Measurements from ENCODE around the gene UNKL.

The UNKL gene

GRCh38 chr16:1414532-1415260 is at the start of gene UNKL:
TSS of gene UNKL (minus strand) at chr16:1414704. CDS start at chr16:1414691, 13 bp downstream.
- peak; percentile 86 for DNase-seq

- no peak for DNase-seq
Measured at GRCh38 chr16:1461146-1461545, 46.6 kb upstream of the UNKL start.

- no peak for DNase-seq
Measured at GRCh38 chr16:1460602-1461138, 46.2 kb upstream of the UNKL start.

- no peak for DNase-seq
Measured at GRCh38 chr16:1459967-1460366, 45.5 kb upstream of the UNKL start.

- no peak for DNase-seq
Measured at GRCh38 chr16:1458977-1459341, 44.5 kb upstream of the UNKL start.

GRCh38 chr16:1458336-1458976 is 44.0 kb upstream of the UNKL start:
- no peak for DNase-seq

- DNase-seq: no peak
Measured at GRCh38 chr16:1457489-1458245, 43.2 kb upstream of the UNKL start.

- no peak for DNase-seq
Measured at GRCh38 chr16:1456951-1457350, 42.4 kb upstream of the UNKL start.

- DNase-seq: no peak
Measured at GRCh38 chr16:1455190-1456171, 41.0 kb upstream of the UNKL start.

- no peak for DNase-seq
Measured at GRCh38 chr16:1454561-1454960, 40.1 kb upstream of the UNKL start.

- DNase-seq: no peak
Measured at GRCh38 chr16:1453316-1453715, 38.8 kb upstream of the UNKL start.

GRCh38 chr16:1452530-1452929 is 38.0 kb upstream of the UNKL start:
- DNase-seq: no peak

- no peak for DNase-seq
Measured at GRCh38 chr16:1451702-1452392, 37.3 kb upstream of the UNKL start.

GRCh38 chr16:1450841-1451240 is 36.3 kb upstream of the UNKL start:
- no peak for DNase-seq

GRCh38 chr16:1450218-1450617 is 35.7 kb upstream of the UNKL start:
- DNase-seq: no peak

- DNase-seq: no peak
Measured at GRCh38 chr16:1449201-1449788, 34.8 kb upstream of the UNKL start.

- DNase-seq: no peak
Measured at GRCh38 chr16:1448536-1449116, 34.1 kb upstream of the UNKL start.

GRCh38 chr16:1447965-1448364 is 33.5 kb upstream of the UNKL start:
- no peak for DNase-seq

- no peak for DNase-seq
Measured at GRCh38 chr16:1446296-1447080, 32.0 kb upstream of the UNKL start.

GRCh38 chr16:1445518-1446203 is 31.2 kb upstream of the UNKL start:
- DNase-seq: no peak
